ENCODE data around the gene ST8SIA4. TPM values are rescaled to one million over a fixed set of nuclear protein-coding genes. Genes with fewer than 3 reads are reported as not detected.

The ST8SIA4 gene
- polyA plus RNA-seq, 3 donors = 12.4 to 36.4 (median 30.7) TPM

DNA sequence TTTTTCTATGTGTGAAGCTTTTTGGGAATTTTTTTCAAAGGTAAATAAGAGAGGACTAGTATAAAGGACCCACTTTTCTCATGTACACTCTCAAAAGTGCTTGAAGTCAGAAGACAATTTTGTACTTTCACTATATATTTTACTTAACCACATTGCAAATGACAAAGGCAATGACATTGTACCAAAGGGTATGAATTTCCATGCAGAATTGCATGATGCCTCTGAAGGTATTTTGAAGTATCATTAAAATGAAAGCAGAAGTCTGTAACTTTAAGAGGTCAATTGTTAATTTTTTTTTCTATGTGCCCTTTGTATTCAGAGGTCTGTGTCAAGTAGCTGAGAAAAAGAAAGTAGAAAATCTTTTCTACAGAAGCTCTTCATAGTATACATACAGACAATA is 84.7 kb downstream of the ST8SIA4 start:
- peak overlapping the region in 1 of 7 donors; percentile 32 for H3K27ac Mint-ChIP-seq

DNA sequence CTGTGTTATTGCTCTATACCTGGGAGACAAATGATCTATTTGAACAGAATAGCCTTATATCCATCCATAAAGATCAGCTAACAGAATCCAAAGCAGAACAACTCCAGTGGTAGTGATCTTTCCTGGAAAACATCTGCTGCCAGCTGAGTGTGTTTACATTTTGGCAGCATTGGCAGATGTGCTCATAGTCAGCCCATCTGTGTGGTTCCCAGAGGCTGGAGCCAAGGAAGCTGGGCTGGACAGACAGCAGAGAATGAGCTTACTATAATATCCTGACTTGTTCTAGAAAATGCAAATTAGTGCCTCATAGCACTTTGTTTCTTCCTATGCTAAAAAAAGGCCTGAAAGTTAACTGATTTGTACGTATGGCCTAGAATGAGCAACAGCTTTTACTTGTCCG is 99.7 kb downstream of the ST8SIA4 start:
- Histone ChIP-seq H3K27me3 (ENCODE audit: control insufficient read depth in 2 of 2, insufficient read depth in 2 of 2, low read length in 2 of 2) (no peaks in the 10 kb centered on the region), H3K36me3 (replicated peaks in 1 of 2; ENCODE audit: control insufficient read depth in 1 of 2, insufficient read depth in 2 of 2, low read length in 2 of 2) (peaks cover 0 to 10% of the 10 kb centered on the region in 2 donors), H3K4me1 (ENCODE audit: control insufficient read depth in 1 of 2, insufficient read depth in 2 of 2, low read length in 2 of 2) (no peaks in the 10 kb centered on the region), H3K9me3 (replicated peaks in 1 of 2; ENCODE audit: control insufficient read depth in 1 of 2, insufficient read depth in 1 of 2, low read length in 2 of 2) (peaks cover 9% of the 10 kb centered on the region in 2 donors), H3K27ac (ENCODE audit: low read depth in 1 of 2, low read length in 2 of 2) (no peak overlapping the region), H2AFZ (ENCODE audit: insufficient read depth, low read depth, low read length, poor library complexity, severe bottlenecking) (no peak overlapping the region), H3K79me2 (ENCODE audit: insufficient read depth, low read length) (no peaks in the 10 kb centered on the region), H3K4me2 (replicated peaks; ENCODE audit: extremely low read depth, low read length, poor library complexity, severe bottlenecking) (no peak overlapping the region), H3K4me3 (replicated peaks in 1 of 3; ENCODE audit: low read depth in 2 of 3, low read length in 3 of 3) (no peak overlapping the region), H4K20me1 (ENCODE audit: insufficient read depth, low read length) (no peaks in the 10 kb centered on the region), H3K9ac (ENCODE audit: insufficient read depth, low read length, poor library complexity, severe bottlenecking) (no peak overlapping the region)
- Mint-ChIP-seq H3K9me3 (peaks cover 6 to 14% (median 8%) of the 10 kb centered on the region in 7 donors), H3K4me1 (peaks cover 3% of the 10 kb centered on the region), H3K27me3 (ENCODE audit: low read depth in 3 of 3) (peaks cover 0 to 1% (median 0%) of the 10 kb centered on the region in 3 donors), H3K4me3 (no peak overlapping the region), H3K36me3 (peaks cover 1 to 3% of the 10 kb centered on the region in 2 donors), H3K27ac (no peak overlapping the region)
- intact Hi-C loops (cut with micrococcal nuclease) = no loop called here
- no peak for TF ChIP-seq CTCF (IDR thresholded peaks at IDR 0.05)
- no peak for DNase-seq
- no CpG with 5 or more reads among the region's 2 CpGs for WGBS (ENCODE audit: insufficient coverage)

More for the DNA sequence above, 84.7 kb downstream of the ST8SIA4 start:
- Mint-ChIP-seq H3K27me3 (ENCODE audit: low read depth in 3 of 3) (no peaks in the 10 kb centered on the region), H3K9me3 (no peaks in the 10 kb centered on the region), H3K36me3 (peaks cover 36% of the 10 kb centered on the region in 2 donors), H3K4me3 (no peak overlapping the region), H3K4me1 (peaks cover 21% of the 10 kb centered on the region)
- DNase-seq = no peak
- peaks cover 7 to 8% of the 10 kb centered on the region in 2 donors for H3K4me1 ChIP-seq (ENCODE audit: control insufficient read depth in 1 of 2, insufficient read depth in 2 of 2, low read length in 2 of 2)
- peaks cover 2% of the 10 kb centered on the region for H4K20me1 ChIP-seq (ENCODE audit: insufficient read depth, low read length)
- no peaks in the 10 kb centered on the region for H3K27me3 ChIP-seq (ENCODE audit: control insufficient read depth in 2 of 2, insufficient read depth in 2 of 2, low read length in 2 of 2)
- no peak overlapping the region for H3K27ac ChIP-seq (ENCODE audit: low read depth in 1 of 2, low read length in 2 of 2)
- H3K4me2 ChIP-seq (replicated peaks; ENCODE audit: extremely low read depth, low read length, poor library complexity, severe bottlenecking) = no peak overlapping the region
- no peak overlapping the region for H3K4me3 ChIP-seq (replicated peaks in 1 of 3; ENCODE audit: low read depth in 2 of 3, low read length in 3 of 3)
- peaks cover 8 to 13% of the 10 kb centered on the region in 2 donors for H3K36me3 ChIP-seq (replicated peaks in 1 of 2; ENCODE audit: control insufficient read depth in 1 of 2, insufficient read depth in 2 of 2, low read length in 2 of 2)
- no peaks in the 10 kb centered on the region for H3K9me3 ChIP-seq (replicated peaks in 1 of 2; ENCODE audit: control insufficient read depth in 1 of 2, insufficient read depth in 1 of 2, low read length in 2 of 2)
- intact Hi-C loops (cut with micrococcal nuclease) = no loop called here
- peaks cover 20% of the 10 kb centered on the region for H3K79me2 ChIP-seq (ENCODE audit: insufficient read depth, low read length)
- TF ChIP-seq CTCF (IDR thresholded peaks at IDR 0.05) = no peak
- H2AFZ ChIP-seq (ENCODE audit: insufficient read depth, low read depth, low read length, poor library complexity, severe bottlenecking) = no peak overlapping the region
- no peak overlapping the region for H3K9ac ChIP-seq (ENCODE audit: insufficient read depth, low read length, poor library complexity, severe bottlenecking)
